RWPE2 (cell line): ENCODE data around the gene AIFM1.

Experiments used
- ATAC-seq: fragments of 200-7000 bp; cut with Tn5 transposase; 3 replicates; pipeline ENCODE4 v1.9.1; 2021; ENCODE audit warnings: low read depth
- DNase-seq: peaks from one replicate; pipeline ENCODE4 v3.0.0-alpha.2; 2020; ENCODE audit warnings: low spot score
- H3K27ac ChIP-seq: fragments of 450-650 bp; 2 replicates; pipeline ENCODE4 v1.5.1; 2017; ENCODE audit warnings: mild to moderate bottlenecking; ENCODE audit not compliant: poor library complexity, severe bottlenecking
- H3K27me3 ChIP-seq: fragments of 250-450 bp; sonication (Bioruptor Pico); 2 replicates; pipeline ENCODE4 v1.5.1; 2021; ENCODE audit warnings: mild to moderate bottlenecking, moderate library complexity; ENCODE audit not compliant: insufficient read depth, poor library complexity, severe bottlenecking
- H3K36me3 ChIP-seq: fragments of 250-450 bp; sonication (Bioruptor Pico); 2 replicates; pipeline ENCODE4 v1.5.1; 2020; ENCODE audit warnings: low read depth, mild to moderate bottlenecking, moderate library complexity
- H3K4me1 ChIP-seq: fragments of 250-450 bp; sonication (Bioruptor Pico); 2 replicates; pipeline ENCODE4 v1.5.1; 2021; ENCODE audit warnings: mild to moderate bottlenecking, moderate library complexity; ENCODE audit not compliant: insufficient read depth, poor library complexity, severe bottlenecking
- H3K4me3 ChIP-seq: fragments of 250-450 bp; sonication (Bioruptor Pico); 2 replicates; pipeline ENCODE4 v1.5.1; 2021; ENCODE audit warnings: mild to moderate bottlenecking, moderate library complexity; ENCODE audit not compliant: severe bottlenecking
- H3K9me3 ChIP-seq: fragments of 250-450 bp; sonication (Bioruptor Pico); 2 replicates; pipeline ENCODE4 v1.5.1; 2021; ENCODE audit warnings: mild to moderate bottlenecking, moderate library complexity; ENCODE audit not compliant: severe bottlenecking
- TF ChIP-seq, protein P1 (sequence below): fragments of 450-650 bp; IDR thresholded peaks from one replicate; pipeline ENCODE4 v1.5.1; 2017; ENCODE audit warnings: mild to moderate bottlenecking, moderate library complexity; ENCODE audit not compliant: poor library complexity, severe bottlenecking

The AIFM1 gene

DNA sequence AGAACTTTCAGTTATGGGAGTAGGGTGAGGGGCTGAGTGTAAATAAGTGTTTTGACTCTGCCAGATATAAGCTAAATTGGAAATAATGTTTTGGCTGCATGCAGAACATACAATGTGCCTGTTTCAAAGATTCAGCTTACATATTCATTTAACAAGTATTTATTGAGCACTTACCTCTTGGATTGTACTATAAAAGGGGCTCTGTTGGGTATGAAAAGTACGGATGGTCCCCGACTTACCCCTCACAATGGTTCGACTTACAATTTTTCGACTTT lies 799 bp upstream of the AIFM1 start:
- H3K27me3 ChIP-seq, result no peaks in the 10 kb centered on the region
- H3K36me3 ChIP-seq, result no peaks in the 10 kb centered on the region
- TF ChIP-seq, protein P1, sequence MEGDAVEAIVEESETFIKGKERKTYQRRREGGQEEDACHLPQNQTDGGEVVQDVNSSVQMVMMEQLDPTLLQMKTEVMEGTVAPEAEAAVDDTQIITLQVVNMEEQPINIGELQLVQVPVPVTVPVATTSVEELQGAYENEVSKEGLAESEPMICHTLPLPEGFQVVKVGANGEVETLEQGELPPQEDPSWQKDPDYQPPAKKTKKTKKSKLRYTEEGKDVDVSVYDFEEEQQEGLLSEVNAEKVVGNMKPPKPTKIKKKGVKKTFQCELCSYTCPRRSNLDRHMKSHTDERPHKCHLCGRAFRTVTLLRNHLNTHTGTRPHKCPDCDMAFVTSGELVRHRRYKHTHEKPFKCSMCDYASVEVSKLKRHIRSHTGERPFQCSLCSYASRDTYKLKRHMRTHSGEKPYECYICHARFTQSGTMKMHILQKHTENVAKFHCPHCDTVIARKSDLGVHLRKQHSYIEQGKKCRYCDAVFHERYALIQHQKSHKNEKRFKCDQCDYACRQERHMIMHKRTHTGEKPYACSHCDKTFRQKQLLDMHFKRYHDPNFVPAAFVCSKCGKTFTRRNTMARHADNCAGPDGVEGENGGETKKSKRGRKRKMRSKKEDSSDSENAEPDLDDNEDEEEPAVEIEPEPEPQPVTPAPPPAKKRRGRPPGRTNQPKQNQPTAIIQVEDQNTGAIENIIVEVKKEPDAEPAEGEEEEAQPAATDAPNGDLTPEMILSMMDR, result no peak
- no peaks in the 10 kb centered on the region for H3K9me3 ChIP-seq
- H3K4me1 ChIP-seq, result no peaks in the 10 kb centered on the region
- DNase-seq (no peak), ATAC-seq (no peak; the same call in 2 of the 3 replicates)
- H3K27ac ChIP-seq, result peak overlapping the region; percentile 60
- H3K4me3 ChIP-seq, result peak overlapping the region; percentile 68

- ATAC-seq, result no peak; the same call in 1 of the 3 replicates
- Histone ChIP-seq H3K4me3 (peak overlapping the region; percentile 68), H3K36me3 (no peaks in the 10 kb centered on the region), H3K9me3 (no peaks in the 10 kb centered on the region), H3K4me1 (no peaks in the 10 kb centered on the region), H3K27me3 (no peaks in the 10 kb centered on the region), H3K27ac (peak overlapping the region; percentile 60)
- no peak for DNase-seq
- TF ChIP-seq, protein P1, result no peak
Observed at GRCh38 chrX:130165181-130165702, 399 bp downstream of the AIFM1 start.

DNA sequence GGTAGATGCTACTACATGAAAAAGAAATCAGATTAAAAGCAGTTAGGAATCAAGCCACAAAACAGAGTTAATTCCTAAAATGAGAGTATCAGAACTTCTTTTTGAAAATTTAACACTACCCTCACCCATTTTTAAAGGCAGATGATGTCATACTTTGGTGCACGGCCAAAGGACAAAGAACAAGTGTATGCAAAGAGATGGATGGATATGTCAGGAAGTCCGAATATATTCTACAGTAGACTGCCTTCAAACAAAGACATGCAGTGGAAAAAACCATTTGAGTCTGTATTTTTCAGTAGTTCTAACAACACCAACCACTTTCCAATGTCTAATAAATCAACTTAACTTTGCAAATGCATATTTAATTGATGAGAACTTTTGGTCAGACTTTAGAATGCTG lies 2.2 kb downstream of the AIFM1 start:
- Histone ChIP-seq H3K9me3 (no peaks in the 10 kb centered on the region), H3K27me3 (no peaks in the 10 kb centered on the region), H3K4me1 (no peaks in the 10 kb centered on the region), H3K4me3 (no peak overlapping the region), H3K27ac (no peak overlapping the region), H3K36me3 (no peaks in the 10 kb centered on the region)
- TF ChIP-seq, protein P1, result no peak
- no peak for DNase-seq
- ATAC-seq, result no peak

GRCh38 chrX:130162094-130162735 lies 3.4 kb downstream of the AIFM1 start:
- TF ChIP-seq, protein P1, result no peak
- no peak for DNase-seq
- no peak for ATAC-seq
- Histone ChIP-seq H3K9me3 (no peaks in the 10 kb centered on the region), H3K4me3 (no peak overlapping the region), H3K27ac (no peak overlapping the region), H3K36me3 (no peaks in the 10 kb centered on the region), H3K4me1 (no peaks in the 10 kb centered on the region), H3K27me3 (no peaks in the 10 kb centered on the region)

DNA sequence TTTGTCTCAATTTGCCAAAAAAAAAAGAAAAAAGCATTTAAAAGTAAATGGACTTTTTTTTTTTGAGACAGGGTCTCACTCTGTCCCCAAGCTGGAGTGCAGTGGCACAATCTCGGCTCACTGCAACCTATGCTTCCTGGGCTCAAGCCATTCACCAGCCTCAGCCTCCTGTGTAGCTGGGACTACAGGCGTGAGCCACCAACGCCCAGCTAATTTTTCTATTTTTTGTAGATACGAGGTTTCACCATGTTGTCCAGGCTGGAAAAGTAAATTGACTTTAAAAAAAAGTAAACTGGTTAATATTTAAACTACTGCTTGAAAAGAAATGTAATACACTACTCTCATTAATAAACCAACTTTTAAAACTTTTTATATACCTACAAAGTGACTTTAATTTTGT lies 5.9 kb downstream of the AIFM1 start:
- H3K36me3 ChIP-seq, result no peaks in the 10 kb centered on the region
- H3K27me3 ChIP-seq, result no peaks in the 10 kb centered on the region
- H3K4me3 ChIP-seq, result no peak overlapping the region
- DNase-seq, result no peak
- TF ChIP-seq, protein P1, result no peak
- ATAC-seq, result no peak
- H3K27ac ChIP-seq, result no peak overlapping the region
- no peaks in the 10 kb centered on the region for H3K9me3 ChIP-seq
- no peaks in the 10 kb centered on the region for H3K4me1 ChIP-seq
